GM12874 (cell line): Measurements from ENCODE around the gene ANK3.

Experiments used
- CTCF ChIP-seq: IDR thresholded peaks from 2 replicates; pipeline ENCODE4 v1.5.1; 2011; ENCODE audit warnings: low read depth, mild to moderate bottlenecking, control low read depth, low read length, moderate library complexity; ENCODE audit not compliant: insufficient read depth

ANK3 gene

DNA sequence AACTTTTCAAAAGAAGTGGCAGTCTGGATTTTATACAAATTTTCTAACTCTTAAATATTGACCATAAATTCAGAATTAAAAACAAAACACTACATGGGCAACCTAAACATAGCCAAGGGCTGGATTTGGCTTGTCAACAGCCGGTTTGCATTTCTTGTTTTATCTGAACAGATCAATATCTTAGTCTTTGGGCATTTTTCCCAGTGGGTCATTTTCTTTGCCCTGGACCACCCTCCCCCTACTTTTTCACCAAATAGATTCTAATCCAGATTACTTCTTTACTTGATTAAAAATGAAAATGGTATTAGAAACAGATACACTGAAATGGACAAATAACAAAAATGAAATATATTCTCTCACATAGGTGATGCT is 189.0 kb downstream of the ANK3 start:
- TF ChIP-seq CTCF, result no peak

- TF ChIP-seq CTCF, result no peak
These were observed 189.5 kb downstream of the ANK3 start for GRCh38 chr10:60200012-60200681.

GRCh38 chr10:60197206-60197605 is 192.5 kb downstream of the ANK3 start:
- no peak for TF ChIP-seq CTCF

DNA sequence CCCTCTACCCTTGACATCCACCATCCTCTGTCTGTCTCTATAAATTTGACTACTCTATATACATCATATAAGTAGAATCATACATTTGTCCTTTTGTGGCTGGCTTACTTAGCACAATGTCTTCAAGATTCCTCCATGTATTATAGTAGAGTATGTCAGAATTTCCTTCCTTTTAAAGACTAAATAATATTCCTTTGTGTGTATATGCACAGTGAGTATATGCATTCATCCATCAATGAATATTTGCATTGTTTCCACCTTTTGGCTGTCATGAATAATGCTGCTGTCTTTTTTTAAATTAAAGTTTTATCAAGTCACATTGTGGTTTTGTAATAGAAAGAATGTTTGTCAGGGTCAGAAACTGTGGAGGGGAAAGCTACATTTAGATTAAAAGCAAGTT is 195.3 kb downstream of the ANK3 start:
- TF ChIP-seq CTCF, result no peak

- no peak for TF ChIP-seq CTCF
These were observed 196.7 kb downstream of the ANK3 start for GRCh38 chr10:60192946-60193345.

DNA sequence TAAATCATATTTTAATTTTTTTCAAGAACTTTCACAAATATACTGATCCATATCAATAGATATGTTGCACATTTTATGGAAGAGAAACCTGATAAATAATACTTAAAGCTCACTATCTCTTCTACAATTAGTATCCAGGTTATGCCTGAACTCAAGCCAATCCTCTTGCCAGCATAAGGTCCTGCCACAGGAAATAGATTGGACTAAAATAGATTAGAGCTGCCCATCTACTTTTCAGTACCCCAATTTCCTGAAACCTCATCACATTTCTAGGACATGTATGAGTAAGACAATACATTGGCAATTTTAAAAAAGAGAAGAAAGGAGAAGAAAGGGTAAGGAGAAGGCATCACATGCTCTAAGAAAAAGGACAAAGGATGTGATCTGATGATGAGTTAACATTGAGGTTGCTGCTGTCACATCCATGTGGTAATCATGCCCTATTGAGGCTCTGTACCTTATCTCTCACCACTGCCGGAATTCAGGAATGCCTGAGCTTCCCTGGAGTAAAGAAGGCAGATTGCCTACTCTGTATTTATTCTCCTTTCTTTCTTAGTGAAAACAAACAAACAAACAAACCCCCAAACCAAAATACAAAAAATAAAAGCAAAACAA is 199.7 kb downstream of the ANK3 start:
- no peak for TF ChIP-seq CTCF

DNA sequence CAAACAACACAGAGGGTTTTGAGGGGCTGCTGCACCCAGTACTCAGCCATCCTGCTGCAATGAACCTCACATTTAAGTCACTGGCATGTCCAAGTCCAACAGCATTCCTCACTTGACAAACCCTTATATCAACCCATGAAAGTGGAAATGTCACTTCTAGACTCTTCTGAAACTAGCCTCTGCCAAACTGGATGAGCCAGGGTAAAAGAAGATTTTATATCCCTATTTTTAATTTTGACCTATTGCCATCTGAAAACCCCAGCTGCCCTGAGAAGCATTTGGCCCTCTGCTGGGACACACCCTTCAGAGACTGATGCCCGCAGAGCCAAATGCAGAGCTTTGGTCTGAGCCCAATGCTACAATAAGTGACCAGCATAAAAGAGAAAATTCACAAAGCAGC is 201.1 kb downstream of the ANK3 start:
- no peak for TF ChIP-seq CTCF
